OCI-LY3 (cell line): ENCODE measurements around the gene BRSK2.

Experiments
- EZH2phosphoT487 ChIP-seq: fragments of 200-600 bp; shearing (Covaris generic); IDR thresholded peaks from 2 replicates; pipeline ENCODE4 v1.6.1; 2018; ENCODE audit warnings: antibody characterized with exemption, mixed run types, low read depth
- TF ChIP-seq, protein P1 (sequence below): fragments of 200-600, 300-600 bp; sonication (generic); IDR thresholded peaks from 2 replicates; pipeline ENCODE4 v1.5.1; 2014; ENCODE audit warnings: antibody characterized with exemption, low read length, low read depth

DNA sequence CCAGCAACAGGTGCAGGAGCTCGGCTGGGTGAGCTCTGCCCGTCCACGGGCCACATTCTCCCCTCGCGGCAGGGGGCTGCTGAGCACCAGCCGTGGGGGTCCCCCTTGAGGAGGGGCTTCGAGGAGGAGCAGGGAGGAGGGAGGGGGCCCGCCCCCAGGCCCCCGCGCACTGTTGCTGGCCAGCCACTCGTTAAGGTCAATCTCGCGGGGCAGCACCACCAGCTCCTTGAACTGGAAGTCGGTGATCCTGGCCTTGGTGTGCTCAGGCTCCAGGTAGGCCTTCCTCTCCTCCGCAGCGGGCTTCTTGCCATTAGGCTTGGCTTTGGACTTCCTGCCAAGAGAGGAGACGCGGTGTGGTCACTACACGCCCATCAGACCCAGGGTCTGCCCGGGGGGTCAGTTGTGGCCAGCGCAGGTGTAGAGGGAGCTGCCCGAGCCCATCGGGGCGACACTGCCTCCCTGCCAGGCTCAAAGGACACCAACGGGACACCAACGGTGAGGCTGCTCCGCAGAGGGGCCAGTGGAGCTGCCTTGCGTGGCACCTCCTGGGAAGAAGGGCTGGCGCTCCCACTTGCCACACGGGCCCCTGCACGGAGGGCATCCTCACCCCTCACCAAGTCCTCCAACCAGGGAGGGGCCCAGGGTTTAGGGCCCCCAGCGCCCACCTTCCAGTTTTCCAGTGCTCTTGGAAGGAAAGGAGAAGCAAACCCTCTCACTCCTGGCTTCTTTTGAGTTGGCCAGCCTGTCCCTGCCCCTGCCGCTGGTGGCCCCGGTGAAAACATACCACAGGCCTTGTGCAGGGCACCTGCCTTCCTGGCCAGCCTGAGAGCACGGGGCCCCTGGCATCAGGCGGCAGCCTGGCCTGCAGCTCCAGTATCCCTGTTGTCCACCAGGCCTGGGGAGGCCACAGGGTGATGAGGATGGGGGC lies 91.1 kb downstream of the BRSK2 start:
- TF ChIP-seq, protein P1, sequence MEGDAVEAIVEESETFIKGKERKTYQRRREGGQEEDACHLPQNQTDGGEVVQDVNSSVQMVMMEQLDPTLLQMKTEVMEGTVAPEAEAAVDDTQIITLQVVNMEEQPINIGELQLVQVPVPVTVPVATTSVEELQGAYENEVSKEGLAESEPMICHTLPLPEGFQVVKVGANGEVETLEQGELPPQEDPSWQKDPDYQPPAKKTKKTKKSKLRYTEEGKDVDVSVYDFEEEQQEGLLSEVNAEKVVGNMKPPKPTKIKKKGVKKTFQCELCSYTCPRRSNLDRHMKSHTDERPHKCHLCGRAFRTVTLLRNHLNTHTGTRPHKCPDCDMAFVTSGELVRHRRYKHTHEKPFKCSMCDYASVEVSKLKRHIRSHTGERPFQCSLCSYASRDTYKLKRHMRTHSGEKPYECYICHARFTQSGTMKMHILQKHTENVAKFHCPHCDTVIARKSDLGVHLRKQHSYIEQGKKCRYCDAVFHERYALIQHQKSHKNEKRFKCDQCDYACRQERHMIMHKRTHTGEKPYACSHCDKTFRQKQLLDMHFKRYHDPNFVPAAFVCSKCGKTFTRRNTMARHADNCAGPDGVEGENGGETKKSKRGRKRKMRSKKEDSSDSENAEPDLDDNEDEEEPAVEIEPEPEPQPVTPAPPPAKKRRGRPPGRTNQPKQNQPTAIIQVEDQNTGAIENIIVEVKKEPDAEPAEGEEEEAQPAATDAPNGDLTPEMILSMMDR, result no peak
- TF ChIP-seq EZH2phosphoT487, result no peak
